Measurements from ENCODE around the gene ZNF174. TPM values are rescaled to one million over a fixed set of nuclear protein-coding genes. Genes with fewer than 3 reads are reported as not detected.

The ZNF174 gene
- total RNA-seq, 1 donor from 2014 or later: 7.7 TPM

DNA sequence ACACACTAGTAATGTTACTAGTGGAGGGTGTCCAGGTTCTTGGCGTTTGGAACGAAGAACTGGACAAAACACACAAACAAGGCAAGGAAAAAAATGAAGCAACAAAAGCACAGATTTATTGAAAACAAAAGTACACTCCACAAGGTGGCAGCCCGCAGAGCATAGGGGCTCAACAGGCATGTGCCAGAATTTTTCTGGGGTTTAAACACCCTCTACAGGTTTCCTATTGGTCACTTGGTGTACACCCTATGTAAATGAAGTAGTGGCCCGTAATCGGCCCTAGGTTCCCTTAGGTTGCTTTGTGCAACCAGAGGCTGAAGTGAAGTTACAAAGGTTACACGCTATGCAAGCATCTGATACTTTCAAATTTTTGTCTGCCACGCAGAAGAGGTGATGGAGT, 37.2 kb upstream of the ZNF174 start:
- TF ChIP-seq, protein P1, sequence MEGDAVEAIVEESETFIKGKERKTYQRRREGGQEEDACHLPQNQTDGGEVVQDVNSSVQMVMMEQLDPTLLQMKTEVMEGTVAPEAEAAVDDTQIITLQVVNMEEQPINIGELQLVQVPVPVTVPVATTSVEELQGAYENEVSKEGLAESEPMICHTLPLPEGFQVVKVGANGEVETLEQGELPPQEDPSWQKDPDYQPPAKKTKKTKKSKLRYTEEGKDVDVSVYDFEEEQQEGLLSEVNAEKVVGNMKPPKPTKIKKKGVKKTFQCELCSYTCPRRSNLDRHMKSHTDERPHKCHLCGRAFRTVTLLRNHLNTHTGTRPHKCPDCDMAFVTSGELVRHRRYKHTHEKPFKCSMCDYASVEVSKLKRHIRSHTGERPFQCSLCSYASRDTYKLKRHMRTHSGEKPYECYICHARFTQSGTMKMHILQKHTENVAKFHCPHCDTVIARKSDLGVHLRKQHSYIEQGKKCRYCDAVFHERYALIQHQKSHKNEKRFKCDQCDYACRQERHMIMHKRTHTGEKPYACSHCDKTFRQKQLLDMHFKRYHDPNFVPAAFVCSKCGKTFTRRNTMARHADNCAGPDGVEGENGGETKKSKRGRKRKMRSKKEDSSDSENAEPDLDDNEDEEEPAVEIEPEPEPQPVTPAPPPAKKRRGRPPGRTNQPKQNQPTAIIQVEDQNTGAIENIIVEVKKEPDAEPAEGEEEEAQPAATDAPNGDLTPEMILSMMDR (IDR thresholded peaks at IDR 0.05): no peak
- DNase-seq (no peak), ATAC-seq (no peak)
- Histone ChIP-seq H3K27me3 (peaks cover 5% of the 10 kb centered on the region), H3K9me3 (peaks cover 5% of the 10 kb centered on the region), H3K4me3 (no peak overlapping the region), H3K4me1 (no peaks in the 10 kb centered on the region), H3K36me3 (no peaks in the 10 kb centered on the region), H3K27ac (no peak overlapping the region)
- intact Hi-C loops (cut with DNase I): no loop called here

DNA sequence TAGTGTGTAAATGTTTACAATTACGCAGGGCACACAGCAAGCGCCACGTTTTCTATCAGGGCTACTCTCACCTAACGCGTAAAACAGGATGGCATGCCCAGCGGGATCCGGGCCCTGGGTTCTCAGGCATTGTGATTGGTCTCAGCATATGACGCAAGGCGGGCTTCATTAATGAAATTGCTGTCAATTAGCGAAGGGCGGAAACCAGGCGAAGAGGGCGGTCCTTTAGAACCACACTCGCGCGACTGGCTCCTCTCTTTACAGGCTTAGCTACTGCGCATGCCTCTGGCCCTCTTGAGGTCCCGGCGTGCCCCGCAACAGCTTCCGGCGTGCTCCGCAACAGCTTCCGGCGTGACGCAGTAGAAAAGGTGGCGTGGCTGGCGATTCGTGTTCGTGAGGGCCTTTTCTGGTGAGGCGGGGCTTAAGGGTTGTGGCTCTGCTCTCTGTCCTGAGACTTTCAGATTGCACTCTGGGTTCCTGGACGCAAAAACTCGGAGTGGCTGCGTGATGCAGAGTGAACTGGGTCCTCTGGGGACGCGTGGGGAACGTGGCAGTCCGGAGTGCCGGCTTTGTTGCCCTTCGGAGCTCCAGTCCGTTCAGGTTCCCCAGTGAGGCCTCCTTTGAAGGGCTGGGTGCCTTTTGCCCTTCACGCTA, 36.1 kb upstream of the ZNF174 start:
- DNase-seq (peak; percentile 92), ATAC-seq (peak; percentile 99)
- peak overlapping the region; percentile 58 for H3K4me3 ChIP-seq
- peaks cover 5% of the 10 kb centered on the region for H3K27me3 ChIP-seq
- no peaks in the 10 kb centered on the region for H3K36me3 ChIP-seq
- H3K9me3 ChIP-seq: peaks cover 5% of the 10 kb centered on the region
- H3K27ac ChIP-seq: peak overlapping the region; percentile 78
- intact Hi-C loops (cut with DNase I): no loop called here
- TF ChIP-seq, protein P1 (IDR thresholded peaks at IDR 0.05): no peak
- no peaks in the 10 kb centered on the region for H3K4me1 ChIP-seq

DNA sequence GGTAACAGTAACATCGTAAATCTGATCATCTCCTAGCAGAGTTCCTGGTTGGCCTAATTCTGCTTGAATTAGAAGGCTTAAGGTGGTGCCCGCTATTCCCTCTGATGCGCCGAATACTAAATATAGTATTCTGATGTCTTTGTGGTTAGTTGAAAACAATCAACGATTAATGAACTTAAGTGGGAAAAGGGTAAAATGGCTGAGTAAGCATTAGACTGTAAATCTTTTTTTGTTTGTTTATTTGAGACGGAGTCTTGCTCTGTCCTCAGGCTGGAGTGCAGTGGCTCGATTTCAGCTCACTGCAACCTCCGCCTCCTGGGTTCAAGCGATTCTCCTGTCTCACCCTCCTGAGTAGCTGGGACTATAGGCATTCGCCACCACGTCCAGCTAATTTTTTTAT, 31.9 kb upstream of the ZNF174 start:
- TF ChIP-seq, protein P1 (IDR thresholded peaks at IDR 0.05): no peak
- H3K4me3 ChIP-seq: no peak overlapping the region

DNA sequence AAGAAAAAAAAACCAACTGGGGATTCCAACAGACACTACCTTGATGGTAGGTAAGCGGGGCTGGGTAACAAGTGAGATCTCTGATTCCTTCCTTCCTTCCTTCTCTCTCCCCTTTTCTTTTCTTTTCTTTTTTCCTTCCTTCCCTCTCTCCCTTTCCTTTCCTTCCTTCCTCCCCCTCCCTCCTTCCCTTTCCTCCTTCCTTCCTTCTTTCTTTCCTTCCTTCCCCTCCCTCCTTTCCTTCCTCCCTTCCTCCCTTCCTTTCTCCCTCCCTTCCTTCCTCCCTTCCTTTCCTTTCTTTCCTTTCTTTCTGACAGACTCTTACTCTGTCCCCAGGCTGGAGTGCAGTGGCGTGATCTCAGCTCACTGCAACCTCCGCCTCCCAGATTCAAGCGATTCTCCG, 25.3 kb upstream of the ZNF174 start:
- ATAC-seq (no peak), DNase-seq (no peak)
- no peaks in the 10 kb centered on the region for H3K4me1 ChIP-seq
- H3K9me3 ChIP-seq: peaks cover 26% of the 10 kb centered on the region
- no peak overlapping the region for H3K27ac ChIP-seq
- no peaks in the 10 kb centered on the region for H3K36me3 ChIP-seq
- intact Hi-C loops (cut with DNase I): no loop called here
- TF ChIP-seq, protein P1 (IDR thresholded peaks at IDR 0.05): no peak
- no peak overlapping the region for H3K4me3 ChIP-seq
- H3K27me3 ChIP-seq: no peaks in the 10 kb centered on the region

More for the DNA sequence above, 31.9 kb upstream of the ZNF174 start:
- ATAC-seq: no peak
- Histone ChIP-seq H3K4me1 (no peaks in the 10 kb centered on the region), H3K27me3 (no peaks in the 10 kb centered on the region), H3K36me3 (no peaks in the 10 kb centered on the region), H3K27ac (no peak overlapping the region), H3K9me3 (peaks cover 16% of the 10 kb centered on the region)
- DNase-seq: no peak
- intact Hi-C loops (cut with DNase I): no loop called here

DNA sequence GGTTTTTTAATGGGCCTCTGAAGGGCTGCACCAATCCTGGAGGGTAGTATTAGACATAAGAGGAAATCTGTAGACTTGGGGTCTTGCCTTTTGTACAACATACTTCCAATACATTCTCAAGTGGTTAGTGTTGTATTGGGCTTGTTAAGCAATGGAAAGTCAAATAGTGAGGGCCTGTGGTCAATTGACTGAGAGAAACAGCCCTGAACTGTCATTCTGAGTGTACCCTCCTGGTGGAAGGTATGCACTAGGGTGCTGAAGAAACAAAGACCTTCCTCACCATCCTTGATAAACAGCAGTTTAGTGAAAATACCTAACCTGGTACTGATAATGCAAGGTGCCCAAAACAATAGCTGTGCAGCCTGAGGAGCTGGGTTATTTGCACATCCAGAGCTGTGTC, 23.1 kb upstream of the ZNF174 start:
- Histone ChIP-seq H3K36me3 (peaks cover 5% of the 10 kb centered on the region), H3K4me1 (no peaks in the 10 kb centered on the region), H3K27me3 (no peaks in the 10 kb centered on the region), H3K9me3 (peaks cover 41% of the 10 kb centered on the region), H3K27ac (no peak overlapping the region), H3K4me3 (no peak overlapping the region)
- intact Hi-C loops (cut with DNase I): no loop called here
- DNase-seq (no peak), ATAC-seq (no peak)
- TF ChIP-seq, protein P1 (IDR thresholded peaks at IDR 0.05): no peak
